Body of pancreas (tissue), 4 donors: ENCODE data around the gene DDX50. TPM values are rescaled to one million over a fixed set of nuclear protein-coding genes. Genes with fewer than 3 reads are reported as not detected.

Experiments used
- ATAC-seq: fragments of 150-250 bp; one replicate; pipeline ENCODE4 v1.9.1; 2016
- DNase-seq, 4 donors: peaks; one replicate each; pipeline ENCODE4 v3.0.0-alpha.2; 2019
- H3K27ac ChIP-seq, 4 donors: fragments of 200-600 bp; sonication (generic); 1 replicate in 3 of 4; 2 replicates in 1 of 4; pipeline versions ENCODE4 v1.5.1 to v1.6.1; 2016 to 2019; ENCODE audit warnings: mild to moderate bottlenecking in 1 of 4, mixed read lengths in 1 of 4, moderate library complexity in 1 of 4
- H3K27me3 ChIP-seq, 2 donors: fragments of 200-600 bp; sonication (generic); one replicate each; pipeline ENCODE4 v1.6.0; 2016; ENCODE audit warnings: mild to moderate bottlenecking in 1 of 2
- H3K36me3 ChIP-seq, 2 donors: fragments of 200-600 bp; sonication (generic); replicated peaks in 1 of 2; 2 replicates each; pipeline ENCODE4 v1.5.1; 2016; ENCODE audit warnings: low read depth in 2 of 2; ENCODE audit not compliant: insufficient read depth in 1 of 2
- H3K4me1 ChIP-seq: fragments of 200-600 bp; sonication (generic); one replicate; pipeline ENCODE4 v1.6.0; 2016
- H3K4me3 ChIP-seq, 2 donors: fragments of 200-600 bp; sonication (generic); 1 replicate in 1 of 2; 2 replicates in 1 of 2; pipeline ENCODE4 v1.5.1; 2016 to 2019
- H3K9me3 ChIP-seq, 3 donors: fragments of 200-600 bp; sonication (generic); 1 replicate in 2 of 3; 2 replicates in 1 of 3; pipeline ENCODE4 v1.5.1; 2016
- CTCF ChIP-seq, 7 experiments: fragments of 450-650 bp in 4 of 7; fragments of 200-600 bp in 3 of 7; sonication (generic) in 3 of 7; IDR thresholded peaks; one replicate each; pipeline ENCODE4 v1.5.1; 2016 to 2019; ENCODE audit warnings: antibody characterized with exemption in 7 of 7
- POLR2A ChIP-seq, 3 donors: fragments of 450-650 bp; IDR thresholded peaks; one replicate each; pipeline ENCODE4 v1.6.1; 2016; ENCODE audit warnings: antibody characterized with exemption in 3 of 3, mild to moderate bottlenecking in 2 of 3
- WGBS, 2 donors: methylation state at CpG; one replicate each; pipeline ENCODE4 v1.1.5; 2017; 5-methylcytosine and 5-hydroxymethylcytosine counted together
- intact Hi-C: fragments of 100-400 bp; cut with DNase I; formaldehyde crosslinking; loops from one replicate; pipeline ENCODE4 v1.15.1; 2023
- small RNA-seq: library from RNA; depleted of rRNA; stranded (forward); fragments of <200 nt; gene quantifications from one replicate; pipeline ENCODE3, GENCODE V24; 2016
- total RNA-seq, 2 donors: library from RNA; depleted of rRNA; stranded (reverse); fragments of >200 nt; gene quantifications; one replicate each; pipeline ENCODE4 v1.1.0, GENCODE V29; 2016

DDX50 gene
- total RNA-seq, 2 donors from 2014 or later = 22.3 to 23.7 TPM

- TF ChIP-seq CTCF (IDR thresholded peaks at IDR 0.05) (no peak), POLR2A (IDR thresholded peaks at IDR 0.05) (no peak)
- Histone ChIP-seq H3K27ac (peak overlapping the region; percentile 42 to 91 (median 78)), H3K4me1 (peaks cover 42% of the 10 kb centered on the region), H3K27me3 (no peaks in the 10 kb centered on the region), H3K4me3 (peak overlapping the region; percentile 85 to 95), H3K9me3 (no peaks in the 10 kb centered on the region), H3K36me3 (peaks cover 0 to 2% of the 10 kb centered on the region in 2 donors)
- DNase-seq (no peak), ATAC-seq (no peak)
- intact Hi-C loops = no loop called here
- 12 to 19% methylated on average over 14 to 22 of the region's 22 CpGs for WGBS, 2 donors
Measured at GRCh38 chr10:68989317-68989990, 88.3 kb downstream of the DDX50 start.

- ATAC-seq (no peak), DNase-seq (peak; percentile 23 to 46 (median 37))
- Histone ChIP-seq H3K9me3 (no peaks in the 10 kb centered on the region), H3K27ac (peak overlapping the region in 2 of 4 donors; percentile 8 to 27), H3K27me3 (no peaks in the 10 kb centered on the region), H3K4me1 (peaks cover 36% of the 10 kb centered on the region), H3K4me3 (no peak overlapping the region), H3K36me3 (no peaks in the 10 kb centered on the region)
- TF ChIP-seq CTCF (IDR thresholded peaks at IDR 0.05) (no peak), POLR2A (IDR thresholded peaks at IDR 0.05) (no peak)
- intact Hi-C loops = no loop called here
- 35 to 44% methylated on average over 2 of the region's 2 CpGs for WGBS, 2 donors
Measured at GRCh38 chr10:68992636-68993440, 91.7 kb downstream of the DDX50 start.

Small RNA genes within 50 kb of the gene (small RNA-seq; reads per million reads assigned to genes)
- not detected for gene RNU6-571P

Other genes with a start within 250 kb of the DDX50 start
- 10 to 100 TPM; 30.9 to 68.6 TPM for gene CCAR1, start 180.1 kb upstream of the DDX50 start, total RNA-seq
- gene STOX1, start 73.8 kb upstream of the DDX50 start, total RNA-seq = 1 to 10 TPM; 2.1 to 4.0 TPM
- 10 to 100 TPM; 24.6 to 38.9 TPM for gene DDX21, start 54.9 kb downstream of the DDX50 start, total RNA-seq
- 10 to 100 TPM; 15.8 to 16.9 TPM for gene KIFBP, start 87.5 kb downstream of the DDX50 start, total RNA-seq
- 10 to 100 TPM; 52.7 to 55.7 TPM for gene SRGN, start 186.8 kb downstream of the DDX50 start, total RNA-seq
- gene VPS26A, start 222.9 kb downstream of the DDX50 start, total RNA-seq = 10 to 100 TPM; 12.2 to 17.1 TPM